ENCODE measurements around the gene CDK18.

The CDK18 gene

DNA sequence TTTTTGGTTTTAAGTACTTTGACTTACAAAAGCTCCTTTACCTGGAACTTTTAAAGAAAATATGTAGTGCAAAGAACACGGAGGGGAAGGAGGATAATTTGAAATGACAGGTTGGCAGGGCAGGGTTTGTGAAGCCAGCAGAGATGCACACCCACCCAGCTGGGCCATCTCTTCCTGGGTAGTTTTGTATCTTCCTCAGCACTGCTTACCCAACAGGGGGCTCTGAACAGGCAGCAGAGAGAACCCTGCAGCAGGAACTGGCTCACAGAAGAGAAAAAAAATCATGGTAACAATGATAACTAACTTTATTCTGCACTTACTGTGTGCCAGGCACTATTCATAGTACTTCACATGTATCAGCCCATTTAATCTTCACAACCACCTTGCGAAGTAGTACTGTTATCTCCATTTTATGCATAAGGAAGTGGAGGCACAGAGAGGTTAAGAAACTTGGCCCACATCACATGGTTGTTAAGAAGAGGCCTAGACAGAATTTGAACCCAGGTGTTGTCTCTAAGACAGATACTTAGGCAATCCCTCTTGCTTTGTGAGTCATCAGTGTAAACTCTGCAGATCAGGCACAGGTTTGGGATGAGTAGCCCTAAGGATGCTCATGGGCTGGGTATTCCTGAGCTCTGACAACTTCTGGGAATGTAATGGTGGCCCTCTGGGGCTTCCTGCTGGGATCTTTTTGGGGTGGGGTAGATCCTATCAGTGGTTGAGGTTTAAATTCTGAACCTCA lies 66.5 kb downstream of the CDK18 start:
- DNase-seq (ENCODE audit: low read depth), result no peak

DNA sequence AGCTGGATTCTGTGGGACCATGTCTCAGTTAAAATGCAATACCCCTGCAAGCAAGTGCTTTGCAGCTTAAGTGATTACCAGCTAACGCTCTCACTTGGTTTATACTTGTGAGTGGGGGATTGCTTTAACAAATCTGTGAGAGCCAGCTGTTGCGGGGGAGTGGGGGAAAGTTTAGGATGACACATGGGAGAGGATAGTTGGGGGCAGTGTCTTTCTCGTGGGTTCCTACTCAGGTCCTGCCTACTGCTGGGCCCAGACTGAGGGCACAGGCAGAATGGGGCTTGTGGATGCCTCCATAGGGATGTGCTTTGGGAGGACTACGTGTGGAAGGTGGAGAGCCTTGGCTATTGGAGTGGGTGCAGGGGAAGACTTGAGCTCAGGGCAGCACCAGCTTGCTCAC lies 67.3 kb downstream of the CDK18 start:
- no peak for DNase-seq (ENCODE audit: low read depth)

DNA sequence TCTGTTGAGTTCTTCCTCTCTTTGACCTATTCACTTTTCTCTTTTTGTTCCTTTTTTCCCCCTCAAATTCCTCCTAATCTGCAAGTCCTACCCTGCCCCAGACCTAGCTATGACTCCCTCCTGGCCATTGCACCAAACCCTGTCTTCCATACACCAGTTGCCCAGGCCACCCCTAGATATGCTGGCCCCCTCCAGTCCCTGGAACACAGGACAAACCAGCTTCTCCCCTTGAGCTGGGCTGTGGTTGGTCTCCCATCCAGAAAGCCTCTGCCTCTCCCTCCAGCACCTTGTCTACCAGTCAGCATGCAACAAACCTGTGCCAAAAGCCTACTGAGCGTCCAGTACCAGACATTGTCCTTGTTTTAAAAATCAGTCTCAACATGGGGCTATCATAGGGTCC lies 68.0 kb downstream of the CDK18 start:
- DNase-seq (ENCODE audit: low read depth), result no peak

DNA sequence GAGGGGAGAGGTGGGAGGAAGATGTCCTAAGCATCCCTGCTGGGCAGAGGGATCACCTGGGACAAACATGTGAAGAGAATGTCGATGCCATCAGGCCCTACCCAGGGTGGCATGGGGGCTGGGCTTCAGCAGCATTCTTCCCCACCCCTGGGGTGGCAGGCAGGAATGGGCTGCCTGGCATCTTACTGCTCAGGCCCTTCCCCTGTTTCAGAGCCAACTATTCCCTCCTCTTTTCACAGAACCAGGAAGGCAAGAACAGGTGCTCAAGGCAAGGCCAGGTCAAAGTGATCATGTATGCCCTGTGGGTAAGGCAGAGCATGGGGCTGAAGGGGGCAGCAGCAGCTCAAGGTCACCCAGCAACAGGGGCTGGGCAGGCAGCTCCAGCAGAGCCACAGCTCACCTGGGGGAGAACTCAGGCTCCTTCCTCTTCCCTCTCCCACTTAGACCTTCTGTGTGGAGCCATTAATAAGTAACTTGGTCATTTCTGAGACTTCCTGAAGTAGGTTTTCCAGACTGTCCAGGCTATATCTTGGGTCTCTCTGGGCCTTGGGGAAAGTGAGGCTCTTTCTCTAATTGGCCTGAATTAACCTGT lies 70.9 kb downstream of the CDK18 start:
- no peak for DNase-seq (ENCODE audit: low read depth)

DNA sequence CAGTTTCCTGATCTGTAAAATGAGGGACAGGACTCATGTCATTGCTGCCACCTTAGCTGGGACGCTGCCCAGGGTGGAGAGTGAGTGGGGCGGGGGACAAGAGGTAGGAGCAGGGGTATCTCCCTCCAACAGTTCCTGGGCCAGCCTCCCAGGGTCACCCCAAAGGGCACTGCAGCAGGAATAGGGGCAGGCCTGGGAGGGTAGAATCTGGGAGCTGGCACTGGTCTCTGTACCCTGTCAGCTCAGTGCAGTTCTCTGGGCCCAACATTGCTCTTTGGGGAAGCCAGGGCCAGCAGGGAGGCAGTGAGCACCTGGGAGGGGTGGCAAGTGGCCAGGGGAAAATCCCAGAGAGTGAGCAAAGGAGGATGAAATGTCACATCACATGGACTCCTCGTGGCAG lies 71.5 kb downstream of the CDK18 start:
- DNase-seq (ENCODE audit: low read depth), result no peak

DNA sequence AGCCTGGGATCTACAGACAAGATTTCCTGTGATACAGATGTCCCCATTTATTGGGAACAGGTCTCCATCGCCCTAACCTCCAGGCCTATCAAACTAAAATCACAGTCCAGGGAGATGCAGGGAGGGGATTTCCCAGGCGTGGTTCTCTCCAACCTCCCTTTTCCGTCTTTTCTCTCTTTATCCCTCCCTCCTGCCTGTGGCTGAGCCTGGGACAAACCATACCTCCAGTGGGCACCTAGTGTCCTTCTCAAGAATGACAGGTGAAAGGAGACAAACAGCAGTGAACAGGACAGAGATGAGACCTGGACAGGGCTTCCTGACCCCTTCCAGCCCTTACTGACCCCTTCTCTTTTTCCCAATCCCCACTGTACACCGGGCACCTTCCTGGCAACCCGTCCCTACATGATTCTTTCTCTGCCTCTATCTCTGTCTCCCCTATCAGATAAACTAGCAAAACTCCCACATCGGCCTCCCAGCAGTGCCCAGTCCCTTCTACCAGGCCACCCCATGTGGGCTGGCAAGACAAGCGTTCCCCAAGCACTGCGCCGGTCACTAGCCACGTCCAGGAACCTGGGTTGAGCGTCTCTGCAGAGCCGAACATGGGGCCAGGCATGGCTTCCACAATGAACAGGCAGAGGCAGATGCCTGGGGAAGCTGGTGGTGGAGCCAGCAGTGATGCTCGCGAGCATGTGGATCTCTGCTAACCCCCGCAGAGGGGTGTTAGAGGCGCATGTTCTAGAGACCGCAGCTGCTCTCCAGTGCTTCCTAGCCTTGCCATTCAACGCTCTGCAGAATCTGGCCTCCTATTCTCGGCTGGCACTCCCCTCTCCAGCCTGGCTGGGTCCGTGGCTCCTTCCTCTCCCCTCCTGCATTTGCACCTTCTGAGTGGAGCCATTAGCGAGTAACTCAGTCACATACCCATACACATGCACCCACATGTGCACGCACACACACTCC lies 72.6 kb downstream of the CDK18 start:
- no peak for DNase-seq (ENCODE audit: low read depth)

DNA sequence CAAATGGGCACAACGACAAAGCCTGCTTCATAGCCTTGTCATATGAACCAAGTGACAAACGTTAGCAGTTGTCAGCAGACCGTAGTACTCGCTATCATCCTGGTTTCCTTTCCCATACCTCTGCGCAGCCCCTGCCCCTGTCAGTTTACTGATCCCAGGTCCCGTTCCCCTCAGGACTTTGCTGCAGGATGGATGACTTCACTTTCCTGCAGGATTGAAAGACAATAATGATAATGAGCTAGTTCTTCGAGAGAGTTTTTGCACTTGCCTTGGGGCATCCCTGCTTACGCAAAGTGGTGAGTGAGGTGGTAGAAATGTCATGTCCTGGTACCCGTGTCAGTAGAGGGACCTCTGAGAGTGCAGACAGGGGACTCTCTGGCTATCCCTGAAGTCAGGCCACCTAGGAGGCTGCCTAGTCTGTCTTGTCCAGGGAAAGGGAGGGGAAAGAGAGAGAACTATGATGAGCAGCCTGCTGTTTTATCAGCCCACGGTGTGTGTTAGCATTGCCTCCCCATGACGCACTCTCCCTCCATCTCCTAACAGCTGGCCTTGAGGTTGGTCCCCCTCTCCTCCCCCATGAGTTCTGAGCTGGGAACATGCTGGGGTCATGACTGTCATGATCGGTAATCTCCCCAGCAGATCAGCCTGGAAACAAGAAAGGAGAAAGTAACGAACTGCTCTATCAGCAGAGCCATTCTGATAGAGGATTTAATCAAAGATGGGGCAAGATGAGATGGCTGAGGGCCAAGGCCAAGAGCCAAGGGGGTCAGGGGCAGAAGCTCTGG lies 73.6 kb downstream of the CDK18 start:
- no peak for DNase-seq (ENCODE audit: low read depth)

DNA sequence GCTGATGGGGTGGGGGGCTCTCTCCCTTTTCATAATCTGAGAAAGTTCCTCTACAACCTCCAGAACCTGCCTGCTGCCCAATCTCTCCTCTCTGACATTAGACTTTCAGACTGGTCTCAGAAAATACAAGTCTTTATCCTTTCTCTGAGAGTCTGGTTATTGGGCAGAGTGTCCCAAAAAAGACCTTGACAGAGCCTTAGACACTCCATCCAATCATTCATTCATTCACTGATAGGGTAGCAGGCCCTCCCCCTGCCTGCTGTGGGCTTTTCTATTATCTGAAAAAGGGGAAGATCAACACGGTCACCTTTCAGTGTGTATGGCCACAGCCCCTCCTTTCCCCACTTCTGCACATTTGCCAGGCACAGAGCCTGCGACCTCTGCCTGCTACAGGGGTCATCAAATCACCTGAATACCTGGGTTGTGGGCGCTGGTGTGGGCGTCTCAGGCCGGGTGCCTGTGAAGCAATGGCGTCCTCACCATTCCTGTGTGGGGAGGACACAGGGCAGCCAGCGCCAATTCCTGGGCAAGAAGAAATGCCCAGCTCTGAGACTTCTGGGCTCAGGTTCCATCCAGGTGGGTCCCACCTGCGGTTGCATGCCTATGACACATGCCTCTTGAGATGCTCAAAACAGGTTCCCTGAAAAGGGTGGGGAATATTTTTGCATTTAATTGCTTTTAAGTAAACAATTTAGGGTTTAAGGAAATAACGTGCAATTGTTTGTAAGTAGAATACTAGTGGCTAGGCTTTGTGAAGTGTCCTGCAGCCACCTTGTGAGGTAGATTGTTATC lies 74.5 kb downstream of the CDK18 start:
- DNase-seq (ENCODE audit: low read depth), result no peak

DNA sequence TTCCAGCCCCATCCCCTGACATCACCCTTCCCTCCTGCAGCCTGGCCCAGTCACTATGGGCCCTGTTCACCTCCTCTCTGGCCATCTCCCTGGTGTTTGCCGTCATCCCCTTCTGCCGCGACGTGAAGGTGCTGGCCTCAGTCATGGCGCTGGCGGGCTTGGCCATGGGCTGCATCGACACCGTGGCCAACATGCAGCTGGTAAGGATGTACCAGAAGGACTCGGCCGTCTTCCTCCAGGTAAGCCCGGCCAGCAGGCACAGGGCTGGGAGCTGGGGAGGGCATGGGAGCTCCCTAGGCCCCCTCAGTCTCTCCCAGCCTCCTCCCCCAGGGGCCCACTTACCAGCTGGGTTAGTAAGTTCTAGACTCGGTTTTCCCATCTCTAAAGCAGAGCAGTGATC lies 75.2 kb downstream of the CDK18 start:
- DNase-seq (ENCODE audit: low read depth), result no peak

DNA sequence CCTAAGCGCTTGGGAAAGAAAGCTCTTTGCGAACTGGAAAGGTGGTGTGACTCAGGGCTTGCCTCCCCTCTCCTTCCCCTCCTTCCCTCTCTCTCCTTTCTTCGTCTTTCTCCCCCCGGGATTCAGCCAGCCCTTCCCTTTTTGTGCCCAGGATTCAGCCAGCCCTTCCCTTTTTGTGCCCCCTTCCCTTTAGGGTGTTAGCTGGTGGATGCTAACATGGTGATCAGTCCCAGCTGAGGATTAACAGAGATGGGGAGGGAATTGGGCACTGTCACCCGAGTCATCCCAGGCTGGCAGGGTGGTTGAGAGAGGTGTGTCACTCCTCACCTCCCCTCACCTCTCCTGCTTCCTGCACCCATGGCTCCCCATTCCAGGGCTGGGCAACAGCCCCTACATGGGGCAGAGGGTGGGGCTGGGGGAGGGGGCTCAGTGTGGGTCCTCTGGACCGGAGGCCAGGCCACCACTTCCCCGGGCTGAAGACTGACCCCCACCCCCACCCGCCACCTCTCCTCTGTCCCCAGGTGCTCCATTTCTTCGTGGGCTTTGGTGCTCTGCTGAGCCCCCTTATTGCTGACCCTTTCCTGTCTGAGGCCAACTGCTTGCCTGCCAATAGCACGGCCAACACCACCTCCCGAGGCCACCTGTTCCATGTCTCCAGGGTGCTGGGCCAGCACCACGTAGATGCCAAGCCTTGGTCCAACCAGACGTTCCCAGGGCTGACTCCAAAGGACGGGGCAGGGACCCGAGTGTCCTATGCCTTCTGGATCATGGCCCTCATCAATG lies 75.9 kb downstream of the CDK18 start:
- DNase-seq (ENCODE audit: low read depth), result no peak

DNA sequence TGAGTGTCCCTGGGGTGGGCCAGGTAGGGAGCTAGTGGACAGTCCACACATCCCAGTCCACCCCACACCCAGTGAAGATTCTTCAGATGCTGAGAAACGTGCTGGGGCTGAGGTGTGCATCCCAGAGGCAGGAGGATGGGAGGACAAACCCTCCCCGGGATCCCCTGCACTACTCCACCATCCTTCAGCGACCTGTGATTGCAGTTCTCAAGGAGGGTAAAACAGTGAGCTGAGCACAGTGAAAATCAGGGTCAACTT lies 76.4 kb downstream of the CDK18 start:
- no peak for DNase-seq (ENCODE audit: low read depth)

DNA sequence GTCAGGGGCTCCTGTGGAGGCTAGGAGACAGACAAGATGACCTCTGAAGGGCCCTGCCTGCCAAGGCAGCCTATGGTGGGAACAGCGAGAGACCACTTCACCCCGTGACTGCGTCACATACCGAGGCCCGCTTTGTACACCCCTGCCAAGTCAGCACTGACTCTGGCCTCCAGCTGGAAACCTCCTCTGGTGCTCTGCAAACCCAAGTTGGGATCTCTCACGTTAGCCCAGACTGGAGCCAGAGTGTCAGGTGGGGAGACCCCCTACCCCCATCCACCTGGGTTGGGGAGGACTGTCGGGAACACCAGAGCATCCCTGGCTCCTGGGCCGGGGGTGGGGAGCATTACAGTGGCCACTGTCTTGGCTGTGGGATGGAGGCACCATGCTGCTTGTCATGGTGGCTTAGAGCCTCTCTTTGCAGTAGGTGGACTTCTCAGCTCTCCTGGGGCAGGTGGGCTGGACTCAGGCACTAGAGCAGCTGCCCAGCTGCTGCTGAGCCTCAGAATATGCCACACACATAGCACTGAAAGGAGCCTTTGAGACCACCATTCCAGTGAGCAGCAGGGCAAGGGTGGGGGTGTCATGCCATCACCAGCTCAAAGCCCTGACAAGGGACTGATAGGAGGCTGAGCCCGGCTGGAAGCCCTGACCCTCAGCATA lies 77.0 kb downstream of the CDK18 start:
- DNase-seq (ENCODE audit: low read depth), result no peak

DNA sequence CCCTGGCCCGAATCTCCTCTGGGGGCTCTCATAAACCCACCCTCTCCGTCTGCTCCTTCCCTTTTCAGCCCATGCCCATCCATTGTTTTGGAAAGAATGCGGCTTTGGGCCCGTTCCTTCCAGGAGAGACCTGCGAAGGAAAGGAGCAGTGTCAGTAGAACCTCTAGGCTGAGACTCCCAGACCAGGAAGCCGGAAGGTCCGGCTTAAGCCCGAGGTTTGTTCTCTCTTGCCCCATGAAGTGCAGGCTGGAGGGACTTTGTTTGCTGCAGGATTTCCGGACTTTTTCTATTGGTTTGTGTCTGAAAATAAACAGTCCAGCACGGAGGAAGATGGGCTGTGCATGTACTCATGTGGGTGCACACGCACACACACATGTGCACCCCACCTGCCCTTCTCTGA lies 77.6 kb downstream of the CDK18 start:
- no peak for DNase-seq (ENCODE audit: low read depth)
